PC-9 (cell line): Measurements from ENCODE around the gene NCAPH2. TPM values are rescaled to one million over a fixed set of nuclear protein-coding genes. Genes with fewer than 3 reads are reported as not detected.

Experiments
- BruUV-seq: library from RNA; stranded (reverse); fragments of 400-500 nt; replicated peaks from 2 replicates; lab custom pipeline; 2021; lab: Mats Ljungman, UMichigan
- CTCF ChIA-PET: fragments of 300-600 bp; sonication (Branson Sonifier 250); formaldehyde crosslinking; loops from one replicate; lab custom pipeline; 2022; ENCODE audit warnings: antibody characterized with exemption; lab: Charles Lee
- POLR2A ChIA-PET: fragments of 300-600 bp; sonication (Branson Sonifier 250); formaldehyde crosslinking; loops from one replicate; lab custom pipeline; 2022; ENCODE audit warnings: antibody characterized with exemption; ENCODE audit not compliant: unreplicated experiment; lab: Charles Lee
- DNase-seq, 2 experiments: peaks; one replicate each; pipeline versions ENCODE4 v3.0.0 to v3.0.0-alpha.2; 2015 to 2022; ENCODE audit warnings: mixed read lengths in 1 of 2
- H2AFZ ChIP-seq: fragments of 200-600 bp; sonication (generic); 2 replicates; pipeline ENCODE4 v1.8.1; 2017; ENCODE audit warnings: antibody characterized with exemption
- H3F3A ChIP-seq: fragments of 200-600 bp; sonication (generic); 2 replicates; pipeline ENCODE4 v1.8.1; 2017; ENCODE audit warnings: antibody characterized with exemption, mild to moderate bottlenecking, low read depth; ENCODE audit not compliant: insufficient read depth
- H3K27ac ChIP-seq: fragments of 200-600 bp; sonication (generic); 2 replicates; pipeline ENCODE4 v1.6.1; 2016; ENCODE audit warnings: mixed run types
- H3K27me3 ChIP-seq: fragments of 200-600 bp; sonication (generic); 2 replicates; pipeline ENCODE4 v1.6.1; 2016; ENCODE audit warnings: low read depth, mixed run types; ENCODE audit not compliant: insufficient read depth
- H3K36me3 ChIP-seq: fragments of 200-600 bp; sonication (generic); 2 replicates; pipeline ENCODE4 v1.6.1; 2016; ENCODE audit warnings: low read depth, mixed run types
- H3K4me1 ChIP-seq: fragments of 200-600 bp; sonication (generic); replicated peaks from 2 replicates; pipeline ENCODE4 v1.6.1; 2016; ENCODE audit warnings: mixed run types; ENCODE audit not compliant: insufficient read depth
- H3K4me2 ChIP-seq: fragments of 200-600 bp; sonication (generic); 2 replicates; pipeline ENCODE4 v1.6.1; 2017; ENCODE audit warnings: mixed run types
- H3K4me3 ChIP-seq: fragments of 200-600 bp; sonication (generic); 2 replicates; pipeline ENCODE4 v1.6.1; 2016; ENCODE audit warnings: mixed run types
- H3K79me2 ChIP-seq: fragments of 200-600 bp; sonication (generic); 2 replicates; pipeline ENCODE4 v1.6.1; 2017; ENCODE audit warnings: low read depth, mixed run types
- H3K9me2 ChIP-seq: fragments of 200-600 bp; sonication (generic); 2 replicates; pipeline ENCODE4 v1.8.1; 2017; ENCODE audit warnings: mild to moderate bottlenecking; ENCODE audit not compliant: insufficient read depth
- H3K9me3 ChIP-seq: fragments of 200-600 bp; sonication (generic); 2 replicates; pipeline ENCODE4 v1.8.1; 2016; ENCODE audit warnings: low read depth; ENCODE audit not compliant: insufficient read depth
- H4K20me1 ChIP-seq: fragments of 200-600 bp; sonication (generic); 2 replicates; pipeline ENCODE4 v1.8.1; 2017; ENCODE audit not compliant: insufficient read depth
- CTCF ChIP-seq: fragments of 200-600 bp; sonication (generic); conservative IDR thresholded peaks from 2 replicates; pipeline ENCODE4 v1.6.1; 2017; ENCODE audit warnings: mixed run types, antibody characterized with exemption, mild to moderate bottlenecking, moderate library complexity
- EZH2 ChIP-seq: fragments of 200-600 bp; sonication (generic); IDR thresholded peaks from 2 replicates; pipeline ENCODE4 v1.8.0; 2017; ENCODE audit warnings: antibody characterized with exemption, low read depth
- intact Hi-C: fragments of 100-400 bp; cut with micrococcal nuclease; formaldehyde crosslinking; loops from one replicate; pipeline ENCODE4 v1.10.0; 2022; ENCODE audit not compliant: unreplicated experiment
- total RNA-seq: library from RNA; stranded (reverse); gene quantifications from 2 replicates; pipeline ENCODE4 v1.2.3, GENCODE V29; 2021

NCAPH2 gene
- total RNA-seq, 1 experiment from 2014 or later, result 58.8 TPM

GRCh38 chr22:50553310-50553709, 45.3 kb downstream of the NCAPH2 start:
- Histone ChIP-seq H3K4me1 (no peaks in the 10 kb centered on the region), H3K4me3 (no peak overlapping the region), H3K36me3 (no peaks in the 10 kb centered on the region), H3K79me2 (no peaks in the 10 kb centered on the region), H3K9me2 (no peaks in the 10 kb centered on the region), H3K4me2 (no peak overlapping the region), H2AFZ (no peak overlapping the region), H3K27ac (no peak overlapping the region), H3F3A (no peaks in the 10 kb centered on the region), H3K9me3 (no peaks in the 10 kb centered on the region), H3K27me3 (no peaks in the 10 kb centered on the region), H4K20me1 (no peaks in the 10 kb centered on the region)
- no peak for DNase-seq
- TF ChIP-seq EZH2 (no peak), CTCF (no peak)
- POLR2A ChIA-PET, result no interaction called here
- intact Hi-C loops, result no loop called here
- BruUV-seq, result no TSS peak
- CTCF ChIA-PET, result no interaction called here

GRCh38 chr22:50556703-50557102, 48.7 kb downstream of the NCAPH2 start:
- CTCF ChIA-PET, result no interaction called here
- no peak for TF ChIP-seq CTCF
- TF ChIP-seq EZH2, result no peak

GRCh38 chr22:50560034-50560433, 52.0 kb downstream of the NCAPH2 start:
- ChIA-PET POLR2A (no interaction called here), CTCF (no interaction called here)
- no peaks in the 10 kb centered on the region for H3K9me3 ChIP-seq
- no peak overlapping the region for H3K4me2 ChIP-seq
- H4K20me1 ChIP-seq, result no peaks in the 10 kb centered on the region
- no peaks in the 10 kb centered on the region for H3K36me3 ChIP-seq
- H3K27ac ChIP-seq, result no peak overlapping the region
- H3F3A ChIP-seq, result 0 out of 2 replicates have a peak, but pooled peaks cover 4% of the 10 kb centered on the region
- TF ChIP-seq CTCF (no peak), EZH2 (no peak)
- H3K4me1 ChIP-seq, result peaks cover 17% of the 10 kb centered on the region
- no peak for DNase-seq
- no peak overlapping the region for H3K4me3 ChIP-seq
- no peaks in the 10 kb centered on the region for H3K79me2 ChIP-seq
- H3K9me2 ChIP-seq, result no peaks in the 10 kb centered on the region
- H2AFZ ChIP-seq, result no peak overlapping the region
- no TSS peak for BruUV-seq
- no peaks in the 10 kb centered on the region for H3K27me3 ChIP-seq
- intact Hi-C loops, result no loop called here

More at GRCh38 chr22:50556703-50557102, 48.7 kb downstream of the NCAPH2 start:
- Histone ChIP-seq H3K4me1 (no peaks in the 10 kb centered on the region), H3K4me3 (no peak overlapping the region), H2AFZ (no peak overlapping the region), H3K79me2 (no peaks in the 10 kb centered on the region), H3K9me2 (no peaks in the 10 kb centered on the region), H3K4me2 (no peak overlapping the region), H4K20me1 (no peaks in the 10 kb centered on the region), H3K27me3 (no peaks in the 10 kb centered on the region), H3K9me3 (no peaks in the 10 kb centered on the region), H3K27ac (no peak overlapping the region), H3K36me3 (no peaks in the 10 kb centered on the region), H3F3A (no peaks in the 10 kb centered on the region)
- no TSS peak for BruUV-seq
- intact Hi-C loops, result no loop called here
- no peak for DNase-seq
- POLR2A ChIA-PET, result no interaction called here
